ENCODE data around the gene NKAPD1.

- TF ChIP-seq CTCF (IDR thresholded peaks at IDR 0.05) (no peak), POLR2A (IDR thresholded peaks at IDR 0.05) (no peak)
These were observed 16.9 kb upstream of the NKAPD1 start for GRCh38 chr11:112057170-112057569.
